KBM-7 (cell line): ENCODE measurements around the gene USP17L22.
"Not testable (repeated sequence)": the region's sequence is repeated elsewhere in the genome, so short reads cannot be mapped to it uniquely, and the experiment has no call there.

Source experiments
- DNase-seq: peaks from one replicate; pipeline ENCODE4 v3.0.0-alpha.2; 2015
- in situ Hi-C: fragments of 300-500 bp; cut with MboI; formaldehyde crosslinking; loops from 2 replicates; pipeline ENCODE4 v1.14.3; 2020; ENCODE audit warnings: low sequenced_read_pairs, low pct_unique_long_range_greater_than_20kb, mixed read lengths

USP17L22 gene, protein sequence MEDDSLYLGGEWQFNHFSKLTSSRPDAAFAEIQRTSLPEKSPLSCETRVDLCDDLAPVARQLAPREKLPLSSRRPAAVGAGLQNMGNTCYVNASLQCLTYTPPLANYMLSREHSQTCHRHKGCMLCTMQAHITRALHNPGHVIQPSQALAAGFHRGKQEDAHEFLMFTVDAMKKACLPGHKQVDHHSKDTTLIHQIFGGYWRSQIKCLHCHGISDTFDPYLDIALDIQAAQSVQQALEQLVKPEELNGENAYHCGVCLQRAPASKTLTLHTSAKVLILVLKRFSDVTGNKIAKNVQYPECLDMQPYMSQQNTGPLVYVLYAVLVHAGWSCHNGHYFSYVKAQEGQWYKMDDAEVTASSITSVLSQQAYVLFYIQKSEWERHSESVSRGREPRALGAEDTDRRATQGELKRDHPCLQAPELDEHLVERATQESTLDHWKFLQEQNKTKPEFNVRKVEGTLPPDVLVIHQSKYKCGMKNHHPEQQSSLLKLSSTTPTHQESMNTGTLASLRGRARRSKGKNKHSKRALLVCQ

GRCh38 chr4:9267319-9267718, at the start of gene USP17L22:
TSS of gene USP17L22 (plus strand) at chr4:9267619. CDS start at chr4:9267619, 0 bp downstream.
- DNase-seq, in situ Hi-C loops: not testable (repeated sequence)

DNA sequence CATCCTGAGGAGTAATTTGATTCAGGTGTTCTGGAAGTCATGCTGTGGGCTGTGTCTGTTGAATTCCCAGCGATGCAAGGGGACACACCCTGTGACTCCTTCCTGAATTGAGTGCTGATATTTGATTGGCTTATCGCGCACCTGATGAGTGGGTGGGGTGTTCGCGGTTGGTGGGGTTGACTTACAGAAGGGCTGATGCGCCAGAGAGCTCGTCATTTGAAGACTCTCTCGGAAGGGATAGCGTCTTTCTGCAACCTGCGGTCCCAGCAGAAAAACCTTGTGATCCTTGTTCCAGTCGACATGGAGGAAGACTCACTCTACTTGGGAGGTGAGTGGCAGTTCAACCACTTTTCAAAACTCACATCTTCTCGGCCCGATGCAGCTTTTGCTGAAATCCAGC, 47.6 kb upstream of the USP17L22 start, which contains the start of gene USP17L12:
Gene USP17L12 (plus strand): TSS at position 301 of the 400 bp plus-strand sequence. CDS start 0 bp downstream, at position 301.
- in situ Hi-C loops, DNase-seq: not testable (repeated sequence)

DNA sequence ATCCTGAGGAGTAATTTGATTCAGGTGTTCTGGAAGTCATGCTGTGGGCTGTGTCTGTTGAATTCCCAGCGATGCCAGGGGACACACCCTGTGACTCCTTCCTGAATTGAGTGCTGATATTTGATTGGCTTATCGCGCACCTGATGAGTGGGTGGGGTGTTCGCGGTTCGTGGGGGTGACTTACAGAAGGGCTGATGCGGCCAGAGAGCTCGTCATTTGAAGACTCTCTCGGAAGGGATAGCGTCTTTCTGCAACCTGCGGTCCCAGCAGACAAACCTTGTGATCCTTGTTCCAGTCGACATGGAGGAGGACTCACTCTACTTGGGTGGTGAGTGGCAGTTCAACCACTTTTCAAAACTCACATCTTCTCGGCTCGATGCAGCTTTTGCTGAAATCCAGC, 42.8 kb upstream of the USP17L22 start, which contains the start of gene USP17L13:
Gene USP17L13 (plus strand): TSS at position 301 of the 400 bp plus-strand sequence. CDS start 0 bp downstream, at position 301.
- DNase-seq, in situ Hi-C loops: not testable (repeated sequence)

DNA sequence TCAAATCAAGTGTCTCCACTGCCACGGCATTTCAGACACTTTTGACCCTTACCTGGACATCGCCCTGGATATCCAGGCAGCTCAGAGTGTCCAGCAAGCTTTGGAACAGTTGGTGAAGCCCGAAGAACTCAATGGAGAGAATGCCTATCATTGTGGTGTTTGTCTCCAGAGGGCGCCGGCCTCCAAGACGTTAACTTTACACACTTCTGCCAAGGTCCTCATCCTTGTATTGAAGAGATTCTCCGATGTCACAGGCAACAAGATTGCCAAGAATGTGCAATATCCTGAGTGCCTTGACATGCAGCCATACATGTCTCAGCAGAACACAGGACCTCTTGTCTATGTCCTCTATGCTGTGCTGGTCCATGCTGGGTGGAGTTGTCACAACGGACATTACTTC, 37.2 kb upstream of the USP17L22 start:
- DNase-seq, in situ Hi-C loops: not testable (repeated sequence)

GRCh38 chr4:9234085-9234484, 33.3 kb upstream of the USP17L22 start, which contains the start of gene USP17L15:
TSS of gene USP17L15 (plus strand) at chr4:9234385. CDS start at chr4:9234385, 0 bp downstream.
- DNase-seq, in situ Hi-C loops: not testable (repeated sequence)

DNA sequence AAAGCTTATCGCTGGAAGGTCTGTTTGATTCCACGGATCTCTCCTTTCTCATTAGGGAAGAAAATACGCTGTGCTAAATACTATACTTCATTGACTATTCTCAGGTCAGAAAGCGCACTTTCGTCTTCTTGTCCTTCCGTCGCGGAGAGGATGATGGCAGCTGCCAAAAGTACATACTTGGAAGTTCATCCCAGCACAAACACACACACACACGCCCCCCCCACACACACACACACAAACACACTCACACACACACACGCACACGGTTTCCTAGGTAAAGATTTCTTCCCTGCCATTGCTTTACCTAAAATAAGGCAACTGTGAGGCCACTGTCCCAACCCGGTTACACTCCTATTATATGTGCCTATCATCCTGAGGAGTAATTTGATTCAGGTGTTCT, 29.0 kb upstream of the USP17L22 start:
- DNase-seq, in situ Hi-C loops: not testable (repeated sequence)

- in situ Hi-C loops, DNase-seq: not testable (repeated sequence)
Observed at GRCh38 chr4:9243579-9243978, 23.8 kb upstream of the USP17L22 start, which contains the start of gene USP17L17. TSS of gene USP17L17 (plus strand) at chr4:9243879. CDS start at chr4:9243879, 0 bp downstream.

DNA sequence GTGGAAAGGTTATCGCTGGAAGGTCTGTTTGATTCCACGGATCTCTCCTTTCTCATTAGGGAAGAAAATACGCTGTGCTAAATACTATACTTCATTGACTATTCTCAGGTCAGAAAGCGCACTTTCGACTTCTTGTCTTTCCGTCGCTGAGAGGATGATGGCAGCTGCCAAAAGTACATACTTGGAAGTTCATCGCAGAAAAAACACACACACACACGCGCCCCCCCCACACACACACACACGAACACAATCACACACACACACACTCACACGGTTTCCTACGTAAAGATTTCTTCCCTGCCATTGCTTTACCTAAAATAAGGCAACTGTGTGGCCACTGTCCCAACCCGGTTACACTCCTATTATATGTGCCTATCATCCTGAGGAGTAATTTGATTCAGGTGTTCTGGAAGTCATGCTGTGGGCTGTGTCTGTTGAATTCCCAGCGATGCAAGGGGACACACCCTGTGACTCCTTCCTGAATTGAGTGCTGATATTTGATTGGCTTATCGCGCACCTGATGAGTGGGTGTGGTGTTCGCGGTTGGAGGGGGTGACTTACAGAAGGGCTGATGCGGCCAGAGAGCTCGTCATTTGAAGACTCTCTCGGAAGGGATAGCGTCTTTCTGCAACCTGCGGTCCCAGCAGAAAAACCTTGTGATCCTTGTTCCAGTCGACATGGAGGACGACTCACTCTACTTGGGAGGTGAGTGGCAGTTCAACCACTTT, 19.3 kb upstream of the USP17L22 start, which contains the start of gene USP17L18:
Gene USP17L18 (plus strand): TSS at position 678 of the 728 bp plus-strand sequence. CDS start 0 bp downstream, at position 678.
- in situ Hi-C loops: not testable (repeated sequence)

GRCh38 chr4:9253078-9253477, 14.3 kb upstream of the USP17L22 start, which contains the start of gene USP17L19:
TSS of gene USP17L19 (plus strand) at chr4:9253378. CDS start at chr4:9253378, 0 bp downstream.
- DNase-seq, in situ Hi-C loops: not testable (repeated sequence)

More for the DNA sequence above, 19.3 kb upstream of the USP17L22 start, which contains the start of gene USP17L18:
- DNase-seq: not testable (repeated sequence)

DNA sequence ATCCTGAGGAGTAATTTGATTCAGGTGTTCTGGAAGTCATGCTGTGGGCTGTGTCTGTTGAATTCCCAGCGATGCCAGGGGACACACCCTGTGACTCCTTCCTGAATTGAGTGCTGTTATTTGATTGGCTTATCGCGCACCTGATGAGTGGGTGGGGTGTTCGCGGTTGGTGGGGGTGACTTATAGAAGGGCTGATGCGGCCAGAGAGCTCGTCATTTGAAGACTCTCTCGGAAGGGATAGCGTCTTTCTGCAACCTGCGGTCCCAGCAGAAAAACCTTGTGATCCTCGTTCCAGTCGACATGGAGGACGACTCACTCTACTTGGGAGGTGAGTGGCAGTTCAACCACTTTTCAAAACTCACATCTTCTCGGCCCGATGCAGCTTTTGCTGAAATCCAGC, 9.6 kb upstream of the USP17L22 start, which contains the start of gene USP17L20:
Gene USP17L20 (plus strand): TSS at position 301 of the 400 bp plus-strand sequence. CDS start 0 bp downstream, at position 301.
- DNase-seq, in situ Hi-C loops: not testable (repeated sequence)

DNA sequence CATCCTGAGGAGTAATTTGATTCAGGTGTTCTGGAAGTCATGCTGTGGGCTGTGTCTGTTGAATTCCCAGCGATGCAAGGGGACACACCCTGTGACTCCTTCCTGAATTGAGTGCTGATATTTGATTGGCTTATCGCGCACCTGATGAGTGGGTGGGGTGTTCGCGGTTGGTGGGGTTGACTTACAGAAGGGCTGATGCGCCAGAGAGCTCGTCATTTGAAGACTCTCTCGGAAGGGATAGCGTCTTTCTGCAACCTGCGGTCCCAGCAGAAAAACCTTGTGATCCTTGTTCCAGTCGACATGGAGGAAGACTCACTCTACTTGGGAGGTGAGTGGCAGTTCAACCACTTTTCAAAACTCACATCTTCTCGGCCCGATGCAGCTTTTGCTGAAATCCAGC, 4.8 kb upstream of the USP17L22 start, which contains the start of gene USP17L21:
Gene USP17L21 (plus strand): TSS at position 301 of the 400 bp plus-strand sequence. CDS start 0 bp downstream, at position 301.
- in situ Hi-C loops, DNase-seq: not testable (repeated sequence)

DNA sequence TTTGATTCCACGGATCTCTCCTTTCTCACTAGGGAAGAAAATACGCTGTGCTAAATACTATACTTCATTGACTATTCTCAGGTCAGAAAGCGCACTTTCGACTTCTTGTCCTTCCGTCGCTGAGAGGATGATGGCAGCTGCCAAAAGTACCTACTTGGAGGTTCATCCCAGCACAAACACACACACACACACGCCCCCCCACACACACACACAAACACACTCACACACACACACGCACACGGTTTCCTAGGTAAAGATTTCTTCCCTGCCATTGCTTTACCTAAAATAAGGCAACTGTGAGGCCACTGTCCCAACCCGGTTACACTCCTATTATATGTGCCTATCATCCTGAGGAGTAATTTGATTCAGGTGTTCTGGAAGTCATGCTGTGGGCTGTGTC, 4.3 kb downstream of the USP17L22 start:
- in situ Hi-C loops, DNase-seq: not testable (repeated sequence)
